ENCODE results near the gene CIDEB. TPM values are rescaled to one million over a fixed set of nuclear protein-coding genes. Genes with fewer than 3 reads are reported as not detected.

CIDEB gene
- total and polyA plus RNA-seq, 2 of the 13 experiments (the other 11 are each of a cell fraction or from before 2014, with no cell fraction given) = 35.8 to 110 TPM

DNA sequence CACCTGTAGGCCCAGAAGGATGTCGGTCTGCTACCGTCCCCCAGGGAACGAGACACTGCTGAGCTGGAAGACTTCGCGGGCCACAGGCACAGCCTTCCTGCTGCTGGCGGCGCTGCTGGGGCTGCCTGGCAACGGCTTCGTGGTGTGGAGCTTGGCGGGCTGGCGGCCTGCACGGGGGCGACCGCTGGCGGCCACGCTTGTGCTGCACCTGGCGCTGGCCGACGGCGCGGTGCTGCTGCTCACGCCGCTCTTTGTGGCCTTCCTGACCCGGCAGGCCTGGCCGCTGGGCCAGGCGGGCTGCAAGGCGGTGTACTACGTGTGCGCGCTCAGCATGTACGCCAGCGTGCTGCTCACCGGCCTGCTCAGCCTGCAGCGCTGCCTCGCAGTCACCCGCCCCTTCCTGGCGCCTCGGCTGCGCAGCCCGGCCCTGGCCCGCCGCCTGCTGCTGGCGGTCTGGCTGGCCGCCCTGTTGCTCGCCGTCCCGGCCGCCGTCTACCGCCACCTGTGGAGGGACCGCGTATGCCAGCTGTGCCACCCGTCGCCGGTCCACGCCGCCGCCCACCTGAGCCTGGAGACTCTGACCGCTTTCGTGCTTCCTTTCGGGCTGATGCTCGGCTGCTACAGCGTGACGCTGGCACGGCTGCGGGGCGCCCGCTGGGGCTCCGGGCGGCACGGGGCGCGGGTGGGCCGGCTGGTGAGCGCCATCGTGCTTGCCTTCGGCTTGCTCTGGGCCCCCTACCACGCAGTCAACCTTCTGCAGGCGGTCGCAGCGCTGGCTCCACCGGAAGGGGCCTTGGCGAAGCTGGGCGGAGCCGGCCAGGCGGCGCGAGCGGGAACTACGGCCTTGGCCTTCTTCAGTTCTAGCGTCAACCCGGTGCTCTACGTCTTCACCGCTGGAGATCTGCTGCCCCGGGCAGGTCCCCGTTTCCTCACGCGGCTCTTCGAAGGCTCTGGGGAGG lies 3.1 kb upstream of the CIDEB start, which contains the start of gene LTB4R (continued):
- TF ChIP-seq MTA1 (CRISPR knock-in tag; IDR thresholded peaks at IDR 0.05; ENCODE audit: borderline replicate concordance) (0 out of 2 replicates have a peak, but pooled peaks have one; percentile 18), NCOA2 (CRISPR knock-in tag; IDR thresholded peaks at IDR 0.05) (no peak), ZFX (CRISPR knock-in tag; IDR thresholded peaks at IDR 0.05; ENCODE audit: low read depth) (0 out of 2 replicates have a peak, but pooled peaks have one; percentile 26), ZNF180 (CRISPR knock-in tag; IDR thresholded peaks at IDR 0.05; ENCODE audit: borderline replicate concordance, low read depth) (no peak), KDM1A (CRISPR knock-in tag; IDR thresholded peaks at IDR 0.05) (no peak), ZNF24 (IDR thresholded peaks at IDR 0.05) (no peak), ZNF703 (CRISPR knock-in tag; IDR thresholded peaks at IDR 0.05; ENCODE audit: borderline replicate concordance) (no peak), ESRRA (CRISPR knock-in tag; IDR thresholded peaks at IDR 0.05; ENCODE audit: low read depth) (no peak), ZNF567 (CRISPR knock-in tag; IDR thresholded peaks at IDR 0.05; ENCODE audit: borderline replicate concordance) (no peak), SNRNP70 (IDR thresholded peaks at IDR 0.05; ENCODE audit: low read depth, low read length) (no peak), CBX2 (IDR thresholded peaks at IDR 0.05; ENCODE audit: low read depth, low read length) (no peak), CBX2 (CRISPR knock-in tag; IDR thresholded peaks at IDR 0.05; ENCODE audit: low read depth) (no peak), DNMT1 (CRISPR knock-in tag; IDR thresholded peaks at IDR 0.05) (peak; percentile 57; the same call in 1 of the 2 replicates)
- TF ChIP-seq, protein P1, sequence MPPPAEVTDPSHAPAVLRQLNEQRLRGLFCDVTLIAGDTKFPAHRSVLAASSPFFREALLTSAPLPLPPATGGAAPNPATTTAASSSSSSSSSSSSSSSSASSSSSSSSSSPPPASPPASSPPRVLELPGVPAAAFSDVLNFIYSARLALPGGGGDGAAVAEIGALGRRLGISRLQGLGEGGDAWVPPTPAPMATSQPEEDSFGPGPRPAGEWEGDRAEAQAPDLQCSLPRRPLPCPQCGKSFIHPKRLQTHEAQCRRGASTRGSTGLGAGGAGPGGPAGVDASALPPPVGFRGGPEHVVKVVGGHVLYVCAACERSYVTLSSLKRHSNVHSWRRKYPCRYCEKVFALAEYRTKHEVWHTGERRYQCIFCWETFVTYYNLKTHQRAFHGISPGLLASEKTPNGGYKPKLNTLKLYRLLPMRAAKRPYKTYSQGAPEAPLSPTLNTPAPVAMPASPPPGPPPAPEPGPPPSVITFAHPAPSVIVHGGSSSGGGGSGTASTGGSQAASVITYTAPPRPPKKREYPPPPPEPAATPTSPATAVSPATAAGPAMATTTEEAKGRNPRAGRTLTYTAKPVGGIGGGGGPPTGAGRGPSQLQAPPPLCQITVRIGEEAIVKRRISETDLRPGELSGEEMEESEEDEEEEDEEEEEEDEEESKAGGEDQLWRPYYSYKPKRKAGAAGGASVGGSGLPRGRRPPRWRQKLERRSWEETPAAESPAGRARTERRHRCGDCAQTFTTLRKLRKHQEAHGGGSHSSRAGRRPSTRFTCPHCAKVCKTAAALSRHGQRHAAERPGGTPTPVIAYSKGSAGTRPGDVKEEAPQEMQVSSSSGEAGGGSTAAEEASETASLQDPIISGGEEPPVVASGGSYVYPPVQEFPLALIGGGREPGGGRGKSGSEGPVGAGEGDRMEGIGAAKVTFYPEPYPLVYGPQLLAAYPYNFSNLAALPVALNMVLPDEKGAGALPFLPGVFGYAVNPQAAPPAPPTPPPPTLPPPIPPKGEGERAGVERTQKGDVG (CRISPR knock-in tag; IDR thresholded peaks at IDR 0.05; ENCODE audit: borderline replicate concordance) = no peak
- TF ChIP-seq, protein P2, sequence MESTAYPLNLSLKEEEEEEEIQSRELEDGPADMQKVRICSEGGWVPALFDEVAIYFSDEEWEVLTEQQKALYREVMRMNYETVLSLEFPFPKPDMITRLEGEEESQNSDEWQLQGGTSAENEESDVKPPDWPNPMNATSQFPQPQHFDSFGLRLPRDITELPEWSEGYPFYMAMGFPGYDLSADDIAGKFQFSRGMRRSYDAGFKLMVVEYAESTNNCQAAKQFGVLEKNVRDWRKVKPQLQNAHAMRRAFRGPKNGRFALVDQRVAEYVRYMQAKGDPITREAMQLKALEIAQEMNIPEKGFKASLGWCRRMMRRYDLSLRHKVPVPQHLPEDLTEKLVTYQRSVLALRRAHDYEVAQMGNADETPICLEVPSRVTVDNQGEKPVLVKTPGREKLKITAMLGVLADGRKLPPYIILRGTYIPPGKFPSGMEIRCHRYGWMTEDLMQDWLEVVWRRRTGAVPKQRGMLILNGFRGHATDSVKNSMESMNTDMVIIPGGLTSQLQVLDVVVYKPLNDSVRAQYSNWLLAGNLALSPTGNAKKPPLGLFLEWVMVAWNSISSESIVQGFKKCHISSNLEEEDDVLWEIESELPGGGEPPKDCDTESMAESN (CRISPR knock-in tag; conservative IDR thresholded peaks at IDR 0.05) = no peak
- TF ChIP-seq, protein P3, sequence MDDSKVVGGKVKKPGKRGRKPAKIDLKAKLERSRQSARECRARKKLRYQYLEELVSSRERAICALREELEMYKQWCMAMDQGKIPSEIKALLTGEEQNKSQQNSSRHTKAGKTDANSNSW (CRISPR knock-in tag; IDR thresholded peaks at IDR 0.05; ENCODE audit: borderline replicate concordance) = no peak
- TF ChIP-seq, protein P4, sequence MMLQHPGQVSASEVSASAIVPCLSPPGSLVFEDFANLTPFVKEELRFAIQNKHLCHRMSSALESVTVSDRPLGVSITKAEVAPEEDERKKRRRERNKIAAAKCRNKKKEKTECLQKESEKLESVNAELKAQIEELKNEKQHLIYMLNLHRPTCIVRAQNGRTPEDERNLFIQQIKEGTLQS (CRISPR knock-in tag; IDR thresholded peaks at IDR 0.05) = no peak
- TF ChIP-seq, protein P5, sequence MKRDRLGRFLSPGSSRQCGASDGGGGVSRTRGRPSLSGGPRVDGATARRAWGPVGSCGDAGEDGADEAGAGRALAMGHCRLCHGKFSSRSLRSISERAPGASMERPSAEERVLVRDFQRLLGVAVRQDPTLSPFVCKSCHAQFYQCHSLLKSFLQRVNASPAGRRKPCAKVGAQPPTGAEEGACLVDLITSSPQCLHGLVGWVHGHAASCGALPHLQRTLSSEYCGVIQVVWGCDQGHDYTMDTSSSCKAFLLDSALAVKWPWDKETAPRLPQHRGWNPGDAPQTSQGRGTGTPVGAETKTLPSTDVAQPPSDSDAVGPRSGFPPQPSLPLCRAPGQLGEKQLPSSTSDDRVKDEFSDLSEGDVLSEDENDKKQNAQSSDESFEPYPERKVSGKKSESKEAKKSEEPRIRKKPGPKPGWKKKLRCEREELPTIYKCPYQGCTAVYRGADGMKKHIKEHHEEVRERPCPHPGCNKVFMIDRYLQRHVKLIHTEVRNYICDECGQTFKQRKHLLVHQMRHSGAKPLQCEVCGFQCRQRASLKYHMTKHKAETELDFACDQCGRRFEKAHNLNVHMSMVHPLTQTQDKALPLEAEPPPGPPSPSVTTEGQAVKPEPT (CRISPR knock-in tag; IDR thresholded peaks at IDR 0.05; ENCODE audit: low read depth) = no peak
- TF ChIP-seq, protein P6, sequence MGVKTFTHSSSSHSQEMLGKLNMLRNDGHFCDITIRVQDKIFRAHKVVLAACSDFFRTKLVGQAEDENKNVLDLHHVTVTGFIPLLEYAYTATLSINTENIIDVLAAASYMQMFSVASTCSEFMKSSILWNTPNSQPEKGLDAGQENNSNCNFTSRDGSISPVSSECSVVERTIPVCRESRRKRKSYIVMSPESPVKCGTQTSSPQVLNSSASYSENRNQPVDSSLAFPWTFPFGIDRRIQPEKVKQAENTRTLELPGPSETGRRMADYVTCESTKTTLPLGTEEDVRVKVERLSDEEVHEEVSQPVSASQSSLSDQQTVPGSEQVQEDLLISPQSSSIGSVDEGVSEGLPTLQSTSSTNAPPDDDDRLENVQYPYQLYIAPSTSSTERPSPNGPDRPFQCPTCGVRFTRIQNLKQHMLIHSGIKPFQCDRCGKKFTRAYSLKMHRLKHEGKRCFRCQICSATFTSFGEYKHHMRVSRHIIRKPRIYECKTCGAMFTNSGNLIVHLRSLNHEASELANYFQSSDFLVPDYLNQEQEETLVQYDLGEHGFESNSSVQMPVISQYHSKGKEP (CRISPR knock-in tag; IDR thresholded peaks at IDR 0.05) = no peak

Measured in HepG2 (cell line).